ENCODE results near the gene KIRREL1.

The KIRREL1 gene

GRCh38 chr1:157984469-157984868 is 9.0 kb upstream of the KIRREL1 start:
- H3K27me3 ChIP-seq (ENCODE audit: insufficient read depth, low read length, poor library complexity) = peaks cover 18% of the 10 kb centered on the region
- no peaks in the 10 kb centered on the region for H3K79me2 ChIP-seq (ENCODE audit: insufficient read depth, low read length)
- no peak overlapping the region for H3K9ac ChIP-seq (ENCODE audit: low read depth, low read length)
- no peak overlapping the region for H2AFZ ChIP-seq (ENCODE audit: low read depth, low read length)
- TF ChIP-seq CTCF (IDR thresholded peaks at IDR 0.05; ENCODE audit: borderline replicate concordance, extremely low read depth, low read length, poor library complexity, severe bottlenecking) (no peak), EZH2 (IDR thresholded peaks at IDR 0.05; ENCODE audit: borderline replicate concordance, low read depth, low read length, severe bottlenecking) (no peak)
- no peaks in the 10 kb centered on the region for H3K36me3 ChIP-seq (ENCODE audit: insufficient read depth, low read length)
- no peaks in the 10 kb centered on the region for H3K9me3 ChIP-seq (ENCODE audit: insufficient read depth, low read length, severe bottlenecking)
- H4K20me1 ChIP-seq (ENCODE audit: insufficient read depth, low read length) = no peaks in the 10 kb centered on the region
- ATAC-seq (ENCODE audit: insufficient read depth, low read depth) (no peak), DNase-seq (no peak)
- H3K4me3 ChIP-seq (ENCODE audit: low read depth in 1 of 2, low read length in 2 of 2) = no peak overlapping the region
- H3K4me1 ChIP-seq (ENCODE audit: insufficient read depth, low read length) = no peaks in the 10 kb centered on the region
- no peak overlapping the region for H3K27ac ChIP-seq (ENCODE audit: low read length)
- H3K4me2 ChIP-seq (ENCODE audit: insufficient read depth, low read length) = no peak overlapping the region

GRCh38 chr1:157985473-157985872 is 8.0 kb upstream of the KIRREL1 start:
- DNase-seq = no peak
- no peak overlapping the region for H3K27ac ChIP-seq (ENCODE audit: low read length)
- H3K27me3 ChIP-seq (ENCODE audit: insufficient read depth, low read length, poor library complexity) = peaks cover 18% of the 10 kb centered on the region
- no peak for TF ChIP-seq CTCF (IDR thresholded peaks at IDR 0.05; ENCODE audit: borderline replicate concordance, extremely low read depth, low read length, poor library complexity, severe bottlenecking)
- no peak for TF ChIP-seq EZH2 (IDR thresholded peaks at IDR 0.05; ENCODE audit: borderline replicate concordance, low read depth, low read length, severe bottlenecking)
- no peaks in the 10 kb centered on the region for H3K9me3 ChIP-seq (ENCODE audit: insufficient read depth, low read length, severe bottlenecking)
- no peak overlapping the region for H3K4me3 ChIP-seq (ENCODE audit: low read depth in 1 of 2, low read length in 2 of 2)
- H3K4me2 ChIP-seq (ENCODE audit: insufficient read depth, low read length) = no peak overlapping the region
- no peak for ATAC-seq (ENCODE audit: insufficient read depth, low read depth)
- no peak overlapping the region for H3K9ac ChIP-seq (ENCODE audit: low read depth, low read length)
- H3K36me3 ChIP-seq (ENCODE audit: insufficient read depth, low read length) = no peaks in the 10 kb centered on the region
- no peaks in the 10 kb centered on the region for H4K20me1 ChIP-seq (ENCODE audit: insufficient read depth, low read length)
- H2AFZ ChIP-seq (ENCODE audit: low read depth, low read length) = no peak overlapping the region
- H3K4me1 ChIP-seq (ENCODE audit: insufficient read depth, low read length) = no peaks in the 10 kb centered on the region
- no peaks in the 10 kb centered on the region for H3K79me2 ChIP-seq (ENCODE audit: insufficient read depth, low read length)

GRCh38 chr1:157988002-157988401 is 5.4 kb upstream of the KIRREL1 start:
- no peak for ATAC-seq (ENCODE audit: insufficient read depth, low read depth)
- H3K27ac ChIP-seq (ENCODE audit: low read length) = no peak overlapping the region
- H3K9ac ChIP-seq (ENCODE audit: low read depth, low read length) = no peak overlapping the region
- no peaks in the 10 kb centered on the region for H3K79me2 ChIP-seq (ENCODE audit: insufficient read depth, low read length)
- no peak for DNase-seq
- peaks cover 10% of the 10 kb centered on the region for H3K4me1 ChIP-seq (ENCODE audit: insufficient read depth, low read length)
- H3K4me2 ChIP-seq (ENCODE audit: insufficient read depth, low read length) = no peak overlapping the region
- no peaks in the 10 kb centered on the region for H3K9me3 ChIP-seq (ENCODE audit: insufficient read depth, low read length, severe bottlenecking)
- H2AFZ ChIP-seq (ENCODE audit: low read depth, low read length) = no peak overlapping the region
- no peaks in the 10 kb centered on the region for H3K36me3 ChIP-seq (ENCODE audit: insufficient read depth, low read length)
- TF ChIP-seq EZH2 (IDR thresholded peaks at IDR 0.05; ENCODE audit: borderline replicate concordance, low read depth, low read length, severe bottlenecking) (no peak), CTCF (IDR thresholded peaks at IDR 0.05; ENCODE audit: borderline replicate concordance, extremely low read depth, low read length, poor library complexity, severe bottlenecking) (no peak)
- H4K20me1 ChIP-seq (ENCODE audit: insufficient read depth, low read length) = no peaks in the 10 kb centered on the region
- no peak overlapping the region for H3K4me3 ChIP-seq (ENCODE audit: low read depth in 1 of 2, low read length in 2 of 2)
- H3K27me3 ChIP-seq (ENCODE audit: insufficient read depth, low read length, poor library complexity) = peaks cover 12% of the 10 kb centered on the region
